CD4-positive, alpha-beta T cell treated with Interleukin-4 for 4 hours (primary cell): ENCODE results near the gene TCHP.
A peak's percentile ranks its signal among the peaks of the same experiment; 100 is the strongest.

Experiments used
- DNase-seq: peaks from one replicate; pipeline ENCODE4 v3.0.0-alpha.2; 2020

The TCHP gene

GRCh38 chr12:109967383-109968031, 67.4 kb downstream of the TCHP start:
- peak; percentile 22 for DNase-seq
